ENCODE measurements around the gene MYLK2.

GRCh38 chr20:31816221-31816620 lies 2.9 kb upstream of the MYLK2 start:
- TF ChIP-seq CTCF (IDR thresholded peaks at IDR 0.05; ENCODE audit: low read depth, low read length), result no peak
- no peak for TF ChIP-seq EZH2phosphoT487 (IDR thresholded peaks at IDR 0.05; ENCODE audit: low read depth)
